ENCODE results near the gene ATG2A. TPM values are rescaled to one million over a fixed set of nuclear protein-coding genes. Genes with fewer than 3 reads are reported as not detected.

Gene ATG2A
- total RNA-seq, 1 donor from 2014 or later = 31.3 TPM

- intact Hi-C loops (cut with micrococcal nuclease) = loop anchor here (1.0 kb wide), 2 partner anchors 8 to 41 kb away; no protein-coding TSS in a partner anchor
These were observed 28.6 kb downstream of the ATG2A start for GRCh38 chr11:64888406-64888728.

DNA sequence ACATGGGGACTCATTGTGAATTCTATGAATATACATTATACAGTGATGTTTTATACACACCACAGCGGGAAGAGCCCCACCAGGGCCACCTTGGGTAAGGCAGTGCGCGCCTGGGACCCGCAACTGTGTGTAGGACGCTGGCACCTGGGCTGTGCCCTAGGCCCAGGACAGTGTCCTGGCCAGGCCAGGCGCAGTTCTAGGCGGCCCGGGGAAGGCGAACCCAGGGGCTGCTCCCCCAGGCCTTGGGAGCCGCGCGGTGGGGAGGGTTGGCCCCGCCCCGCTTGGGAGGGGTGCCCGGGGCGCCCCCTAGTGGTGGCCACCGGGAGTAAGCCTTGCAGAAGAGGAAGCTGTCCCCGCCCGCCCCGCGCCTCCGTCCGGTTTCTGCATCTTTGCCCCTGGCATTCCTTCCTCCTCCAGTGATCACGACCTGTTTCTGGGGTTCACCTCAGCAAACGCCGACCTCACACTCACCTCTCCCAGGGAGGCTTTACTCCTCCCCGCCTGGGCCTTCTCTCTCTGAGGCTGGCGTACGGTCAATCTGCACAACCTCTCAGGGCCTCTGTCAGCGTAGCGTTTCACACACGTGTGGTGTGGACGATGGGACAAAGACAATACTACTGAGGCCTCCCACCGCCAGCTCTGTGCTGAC, 29.1 kb downstream of the ATG2A start:
- intact Hi-C loops (cut with micrococcal nuclease) = loop anchor here (1.0 kb wide), 2 partner anchors 8 to 41 kb away; no protein-coding TSS in a partner anchor

DNA sequence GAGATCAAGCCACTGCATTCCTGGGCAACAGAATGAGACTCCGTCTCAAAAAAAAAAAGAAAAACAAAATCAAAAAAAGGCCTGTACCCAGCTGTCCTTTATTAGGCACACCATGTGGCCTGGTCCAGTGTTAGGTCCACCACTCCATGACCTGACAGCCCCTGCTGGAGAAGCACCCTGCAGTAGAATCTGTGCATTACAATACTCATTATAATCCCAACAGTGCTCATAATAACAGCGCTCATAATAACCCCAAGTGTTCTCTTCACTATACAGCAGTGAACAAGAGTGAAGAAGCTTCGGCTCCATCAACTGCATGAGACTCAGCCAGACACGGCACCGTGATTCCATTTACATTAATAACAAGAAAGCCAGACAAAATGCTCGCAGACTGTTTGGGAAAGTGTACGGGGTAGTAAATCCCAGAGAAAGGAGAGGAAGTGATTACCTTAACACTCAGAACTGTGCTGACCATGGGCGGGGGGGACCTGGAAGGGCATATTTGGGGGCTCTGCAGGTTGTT, 29.7 kb downstream of the ATG2A start:
- intact Hi-C loops (cut with micrococcal nuclease) = no loop called here

- intact Hi-C loops (cut with micrococcal nuclease) = loop anchor here (1.0 kb wide), 1 partner anchor 34 kb away; no protein-coding TSS in a partner anchor
These were observed 31.4 kb downstream of the ATG2A start for GRCh38 chr11:64885367-64886286.

DNA sequence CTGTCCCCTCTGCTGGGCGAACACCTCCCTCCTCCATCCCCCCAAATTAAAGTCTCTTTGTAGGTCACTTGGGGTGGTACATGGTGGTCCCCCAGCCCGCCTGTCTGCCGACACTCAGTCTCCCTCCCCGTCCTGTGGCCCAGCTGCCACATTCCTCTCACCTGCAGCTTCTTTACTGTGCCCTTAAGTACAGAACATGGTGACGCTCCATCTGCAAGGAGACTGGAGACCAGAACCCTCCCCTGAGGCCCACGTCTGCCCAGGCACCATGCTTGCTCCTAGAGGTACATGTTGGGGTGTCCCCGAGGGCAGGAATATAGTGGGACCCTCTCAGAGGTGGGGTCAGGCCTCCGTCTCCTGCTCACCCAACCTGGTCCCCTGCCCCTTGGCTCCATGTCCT, 33.0 kb downstream of the ATG2A start:
- intact Hi-C loops (cut with micrococcal nuclease) = no loop called here

DNA sequence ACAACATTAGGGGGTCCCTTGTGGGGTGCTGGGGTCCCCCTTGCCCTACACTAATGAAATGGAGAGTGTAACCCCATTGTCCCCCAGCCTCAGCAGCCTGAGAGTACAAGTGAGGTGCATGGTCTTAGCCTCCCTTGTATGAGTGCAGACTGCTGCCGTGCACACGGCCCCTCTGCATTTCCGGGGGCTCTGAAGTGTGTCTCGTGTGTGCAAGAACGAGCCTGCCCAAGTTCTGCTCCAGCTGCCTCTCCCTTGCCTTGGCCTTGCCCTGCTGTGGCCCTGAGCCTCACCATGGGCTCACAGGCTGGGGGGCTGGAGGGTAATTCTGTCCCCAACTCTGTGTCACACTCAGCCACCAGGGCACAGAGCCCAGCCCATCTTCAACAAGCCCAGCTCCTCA, 33.4 kb downstream of the ATG2A start:
- intact Hi-C loops (cut with micrococcal nuclease) = no loop called here

DNA sequence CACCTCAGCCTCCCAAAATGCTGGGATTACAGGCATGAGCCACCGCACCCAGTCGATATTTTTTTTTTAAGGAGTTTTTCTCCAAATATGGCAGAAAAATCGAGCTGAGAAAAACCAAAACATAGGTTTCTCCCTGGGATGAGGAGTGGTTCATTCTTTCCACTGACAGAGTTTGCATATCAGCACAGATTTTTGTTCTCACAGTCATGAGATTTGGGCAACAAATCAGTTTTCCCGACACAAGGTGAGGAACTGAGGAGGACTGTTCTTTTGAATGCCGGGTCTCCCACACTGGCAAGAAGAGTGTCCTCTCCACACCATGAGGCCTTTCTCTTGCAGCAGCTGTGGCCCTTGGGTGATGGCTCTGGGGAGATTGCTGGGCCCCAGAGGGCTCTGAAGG, 34.8 kb downstream of the ATG2A start:
- intact Hi-C loops (cut with micrococcal nuclease) = no loop called here

- intact Hi-C loops (cut with micrococcal nuclease) = no loop called here
These were observed 35.5 kb downstream of the ATG2A start for GRCh38 chr11:64881476-64881875.

DNA sequence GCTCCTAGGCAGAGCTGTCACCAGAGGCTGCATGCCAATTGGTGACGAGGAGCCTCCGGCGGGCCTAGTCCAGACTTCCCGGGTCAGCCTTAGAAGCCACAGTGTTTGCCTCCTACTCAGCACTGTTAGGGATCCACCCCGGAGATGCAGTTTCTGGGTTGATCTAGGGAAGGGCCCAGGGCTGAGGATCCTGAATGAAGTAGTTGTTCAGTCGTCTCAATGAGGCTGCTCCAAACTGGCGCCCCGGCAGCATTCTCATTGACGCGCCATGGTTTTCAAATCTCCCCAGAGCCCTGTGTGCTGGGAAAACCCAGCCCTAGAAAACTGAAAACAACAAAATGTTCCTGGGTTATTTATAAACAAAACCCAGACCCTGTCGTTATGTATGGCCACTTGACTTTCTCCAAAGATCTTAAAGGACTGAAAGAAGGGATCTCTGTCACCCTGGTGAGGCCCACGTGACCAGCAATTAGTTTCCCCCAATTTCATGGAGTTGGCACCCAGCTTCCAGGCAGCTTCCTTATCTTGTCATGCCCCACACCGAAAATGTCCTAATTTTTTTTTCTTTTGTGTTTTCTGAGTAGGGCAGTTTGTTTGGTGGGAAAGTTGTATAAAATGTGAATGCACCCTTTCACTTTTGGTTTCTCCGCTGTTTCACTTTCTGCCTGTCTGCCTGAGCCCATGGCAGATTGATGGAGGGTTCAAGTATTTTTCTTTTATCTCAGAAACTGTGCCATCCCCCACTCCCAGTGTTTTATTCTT, 36.6 kb downstream of the ATG2A start:
- intact Hi-C loops (cut with micrococcal nuclease) = loop anchor here (1.0 kb wide), 1 partner anchor 8 kb away; no protein-coding TSS in a partner anchor

DNA sequence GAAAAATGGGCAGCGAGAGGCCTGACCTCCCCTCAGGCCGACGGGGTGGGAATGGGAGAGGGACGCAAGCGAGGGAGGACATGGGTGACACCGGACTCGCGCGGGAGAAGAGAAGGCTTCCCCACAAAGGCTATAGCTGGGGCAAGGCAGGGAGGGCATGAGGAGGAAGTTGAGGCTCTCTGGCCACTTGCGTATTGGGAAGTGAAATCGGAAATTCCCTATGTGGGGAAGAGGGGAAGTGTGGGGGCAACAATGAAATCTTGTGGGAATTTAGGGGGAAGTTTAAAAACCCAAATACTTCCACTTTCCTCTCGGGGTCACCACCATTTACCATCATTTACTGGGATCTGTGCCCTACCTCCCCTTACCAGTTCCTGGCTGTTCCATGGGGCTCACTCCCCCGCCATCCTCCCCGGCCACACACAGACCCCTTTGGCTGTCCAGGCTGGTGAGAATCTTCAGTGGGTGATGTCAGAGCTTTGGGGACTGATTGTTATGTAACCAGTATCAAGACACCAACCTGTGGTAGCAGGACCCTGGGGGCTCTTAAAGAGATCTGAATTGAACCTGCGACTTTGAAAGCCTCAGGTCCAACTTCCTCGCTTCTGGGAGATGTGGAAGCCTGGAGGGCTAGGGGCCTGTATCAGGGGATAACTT, 37.6 kb downstream of the ATG2A start:
- intact Hi-C loops (cut with micrococcal nuclease) = loop anchor here (5.0 kb wide), 1 partner anchor 67 kb away; the partner anchor contains the start of gene MEN1

GRCh38 chr11:64878494-64879243, 38.3 kb downstream of the ATG2A start, which contains the start of gene EHD1:
EHD1 (minus strand) TSS chr11:64878621; CDS start chr11:64878464, 157 bp downstream.
- intact Hi-C loops (cut with micrococcal nuclease) = loop anchor here (1.0 to 5.0 kb wide), 9 partner anchors 8 to 205 kb away; partner anchors contain the start of genes ATG2A, MEN1 and PPP2R5B

- intact Hi-C loops (cut with micrococcal nuclease) = loop anchor here (1.0 to 5.0 kb wide), 9 partner anchors 8 to 205 kb away; partner anchors contain the start of genes ATG2A, MEN1 and PPP2R5B
These were observed 38.9 kb downstream of the ATG2A start for GRCh38 chr11:64878223-64878493.

DNA sequence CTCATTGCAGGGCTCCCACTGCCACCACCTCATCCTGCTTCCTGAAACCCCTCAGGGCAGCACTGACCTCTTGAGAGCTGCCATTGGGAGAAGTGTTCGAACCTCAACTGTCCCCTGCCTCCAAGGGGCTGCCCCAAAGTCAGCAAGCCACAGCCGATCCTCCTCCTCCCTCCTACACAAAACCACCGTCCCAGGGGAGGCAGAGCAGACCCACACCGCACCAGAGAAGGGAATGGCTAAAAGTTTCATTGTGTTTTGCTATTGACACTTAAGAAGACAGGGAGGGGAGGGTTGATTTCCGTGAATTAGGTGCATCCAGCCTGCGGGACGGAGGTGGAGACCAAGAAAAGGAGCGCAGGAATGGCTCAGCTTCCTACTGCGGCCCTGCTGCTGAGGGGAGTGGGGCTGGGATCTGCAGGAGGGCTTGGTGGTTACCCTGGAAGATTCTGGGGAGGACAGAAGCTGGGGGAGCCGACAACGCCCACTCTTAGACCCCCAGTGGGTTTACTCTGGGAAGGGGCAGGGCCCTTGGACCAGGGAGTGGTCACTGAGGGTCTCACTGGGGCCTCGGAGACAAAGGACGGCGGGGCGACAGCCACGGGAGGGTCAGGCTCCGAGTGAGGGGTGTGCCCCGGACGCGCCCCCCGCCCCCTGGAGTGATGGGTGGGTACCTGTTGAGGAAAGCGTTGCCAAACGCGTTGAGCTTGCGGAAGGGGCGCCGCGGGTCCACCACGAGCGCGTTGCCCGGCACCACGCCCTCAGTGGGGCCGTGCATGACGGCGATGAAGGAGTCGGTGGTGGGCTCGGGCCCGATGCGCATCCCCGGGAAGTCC, 39.4 kb downstream of the ATG2A start:
- intact Hi-C loops (cut with micrococcal nuclease) = loop anchor here (1.0 to 5.0 kb wide), 9 partner anchors 7 to 206 kb away; partner anchors contain the start of genes ATG2A, MEN1 and PPP2R5B

- intact Hi-C loops (cut with micrococcal nuclease) = loop anchor here (5.0 kb wide), 1 partner anchor 65 kb away; the partner anchor contains the start of gene MEN1
These were observed 40.1 kb downstream of the ATG2A start for GRCh38 chr11:64876835-64877341.

DNA sequence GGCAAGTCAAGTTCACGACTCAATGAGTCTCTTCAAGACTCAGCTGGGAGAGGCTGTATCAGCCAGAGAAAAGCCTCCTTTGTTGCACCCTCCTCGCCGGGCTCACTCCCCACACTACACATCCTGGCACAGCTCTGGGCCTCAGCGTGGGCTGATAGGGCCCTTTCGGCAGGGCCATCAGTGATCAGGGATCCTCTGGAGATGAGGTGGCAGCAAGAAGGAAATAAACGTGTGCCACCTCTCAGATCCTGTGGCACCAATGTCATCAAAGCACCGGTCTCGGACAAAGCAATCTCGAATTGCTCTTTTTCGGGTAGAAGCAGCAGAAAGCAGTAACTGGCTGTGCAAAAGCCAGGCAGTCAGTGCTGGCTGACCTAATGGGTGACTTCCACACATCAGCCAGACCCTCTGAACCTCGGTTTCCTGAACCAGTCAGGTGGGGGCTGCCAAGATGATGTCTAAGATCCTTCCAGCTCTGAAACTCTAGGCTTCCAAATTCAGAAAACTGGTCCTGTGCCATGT, 40.7 kb downstream of the ATG2A start:
- intact Hi-C loops (cut with micrococcal nuclease) = loop anchor here (5.0 kb wide), 1 partner anchor 64 kb away; the partner anchor contains the start of gene MEN1

DNA sequence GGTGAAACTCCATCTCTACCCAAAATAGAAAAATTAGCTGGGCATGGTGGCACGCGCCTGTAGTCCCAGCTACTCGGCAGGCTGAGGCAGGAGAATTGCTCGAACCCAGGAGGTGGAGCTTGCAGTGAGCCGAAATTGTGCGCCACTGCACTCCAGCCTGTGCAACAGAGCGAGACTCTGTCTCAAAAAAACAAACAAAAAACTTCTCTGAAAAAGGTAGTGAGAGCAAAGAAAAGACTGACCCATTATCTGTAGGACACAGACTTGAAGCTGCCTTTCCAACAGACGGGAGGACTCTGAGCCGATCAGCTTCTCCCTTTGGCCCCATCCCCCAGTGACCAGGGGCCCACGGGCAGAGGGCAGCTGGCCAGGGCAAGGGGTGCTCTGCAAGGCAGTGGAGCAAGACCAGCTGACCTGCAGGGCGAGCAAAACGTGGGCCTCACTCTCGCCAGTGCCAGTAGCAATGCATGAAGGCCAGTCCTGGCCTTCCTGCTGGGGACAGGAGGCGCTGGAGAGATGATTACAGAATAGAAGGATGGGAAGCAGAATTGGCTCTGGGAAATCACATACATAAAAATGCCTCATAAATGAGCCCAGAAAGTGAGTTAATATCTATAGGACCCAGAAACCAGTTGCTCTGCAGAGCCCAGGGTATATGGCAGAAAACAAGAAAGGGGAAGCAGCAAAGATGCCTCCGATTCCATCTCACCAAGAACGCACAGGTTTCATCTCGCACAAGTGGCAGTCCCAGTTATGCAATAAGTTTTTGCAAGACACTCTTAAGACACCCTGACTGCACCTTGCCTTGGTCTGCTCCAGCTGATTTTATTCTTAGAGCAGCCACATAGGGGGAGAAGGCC, 41.4 kb downstream of the ATG2A start:
- intact Hi-C loops (cut with micrococcal nuclease) = loop anchor here (5.0 kb wide), 1 partner anchor 63 kb away; the partner anchor contains the start of gene MEN1
